Smooth muscle cell (in vitro differentiated cells): ENCODE data around the gene PDILT. TPM values are rescaled to one million over a fixed set of nuclear protein-coding genes. Genes with fewer than 3 reads are reported as not detected.

Experiments
- DNase-seq: peaks from one replicate; lab custom pipeline; 2025; ENCODE audit not compliant: unreplicated experiment; lab: John Stamatoyannopoulos, UW
- H2AFZ ChIP-seq: fragments of 200-600 bp; sonication (generic); 2 replicates; pipeline ENCODE4 v1.6.0; 2016; ENCODE audit warnings: antibody characterized with exemption, low read depth, mild to moderate bottlenecking
- H3F3A ChIP-seq: fragments of 200-600 bp; sonication (generic); 2 replicates; pipeline ENCODE4 v1.6.0; 2017; ENCODE audit warnings: antibody characterized with exemption, low read depth
- H3K27ac ChIP-seq: fragments of 200-600 bp; sonication (generic); 2 replicates; pipeline ENCODE4 v1.5.1; 2016; ENCODE audit warnings: low read depth, mild to moderate bottlenecking
- H3K27me3 ChIP-seq: fragments of 200-600 bp; sonication (generic); 2 replicates; pipeline ENCODE4 v1.6.1; 2016; ENCODE audit warnings: low read depth, mild to moderate bottlenecking
- H3K36me3 ChIP-seq: fragments of 200-600 bp; sonication (generic); 2 replicates; pipeline ENCODE4 v1.5.1; 2016; ENCODE audit warnings: low read depth
- H3K4me1 ChIP-seq: fragments of 200-600 bp; sonication (generic); 2 replicates; pipeline ENCODE4 v1.5.1; 2016; ENCODE audit warnings: low read depth
- H3K4me2 ChIP-seq: fragments of 200-600 bp; sonication (generic); 2 replicates; pipeline ENCODE4 v1.6.0; 2016; ENCODE audit warnings: mild to moderate bottlenecking
- H3K4me3 ChIP-seq: fragments of 200-600 bp; sonication (generic); 2 replicates; pipeline ENCODE4 v1.5.1; 2016; ENCODE audit warnings: mild to moderate bottlenecking
- H3K79me2 ChIP-seq: fragments of 200-600 bp; sonication (generic); 2 replicates; pipeline ENCODE4 v1.6.0; 2016; ENCODE audit warnings: low read depth, mild to moderate bottlenecking
- H3K9ac ChIP-seq: fragments of 200-600 bp; sonication (generic); 2 replicates; pipeline ENCODE4 v1.6.0; 2016; ENCODE audit warnings: low read depth
- H3K9me3 ChIP-seq: fragments of 200-600 bp; sonication (generic); replicated peaks from 2 replicates; pipeline ENCODE4 v1.5.1; 2016; ENCODE audit warnings: low read depth
- H4K20me1 ChIP-seq: fragments of 200-600 bp; sonication (generic); 2 replicates; pipeline ENCODE4 v1.6.0; 2016; ENCODE audit warnings: low read depth
- CTCF ChIP-seq: fragments of 200-600 bp; sonication (generic); IDR thresholded peaks from 2 replicates; pipeline ENCODE4 v1.5.1; 2017; ENCODE audit warnings: borderline replicate concordance, mild to moderate bottlenecking, antibody characterized with exemption; ENCODE audit not compliant: insufficient read depth, poor library complexity, severe bottlenecking
- WGBS: methylation state at CpG from one replicate; pipeline ENCODE4 v1.1.7; 2016; ENCODE audit warnings: low lambda C conversion rate; 5-methylcytosine and 5-hydroxymethylcytosine counted together
- polyA plus RNA-seq: library from polyadenylated mRNA; unstranded; fragments of >200 nt; fragmentation: Nextera tagmentation; extraction: Ambion mirVana; gene quantifications from 2 replicates; pipeline ENCODE4 v1.2.1, GENCODE V29; 2016
- total RNA-seq: library from RNA; depleted of rRNA; stranded (reverse); fragments of >200 nt; gene quantifications from 2 replicates; pipeline ENCODE4 v1.2.3, GENCODE V29; 2014

PDILT gene
- total and polyA plus RNA-seq, 2 experiments from 2014 or later, result not detected

GRCh38 chr16:20348365-20349185 lies 56.0 kb downstream of the PDILT start:
- Histone ChIP-seq H3K27ac (no peak overlapping the region), H3K9ac (no peak overlapping the region), H3K27me3 (no peaks in the 10 kb centered on the region), H4K20me1 (no peaks in the 10 kb centered on the region), H3K4me1 (no peaks in the 10 kb centered on the region), H3K4me3 (no peak overlapping the region), H3K79me2 (no peaks in the 10 kb centered on the region), H3K36me3 (no peaks in the 10 kb centered on the region), H3K9me3 (no peaks in the 10 kb centered on the region), H3K4me2 (no peak overlapping the region), H2AFZ (no peak overlapping the region), H3F3A (no peaks in the 10 kb centered on the region)
- no peak for TF ChIP-seq CTCF
- 91% methylated on average over 76 of the region's 77 CpGs for WGBS
- no peak for DNase-seq

GRCh38 chr16:20347666-20348364 lies 56.7 kb downstream of the PDILT start:
- H3K27ac ChIP-seq, result no peak overlapping the region
- no peaks in the 10 kb centered on the region for H3K79me2 ChIP-seq
- no peak for TF ChIP-seq CTCF
- H3K9me3 ChIP-seq, result no peaks in the 10 kb centered on the region
- H3F3A ChIP-seq, result no peaks in the 10 kb centered on the region
- H3K4me3 ChIP-seq, result no peak overlapping the region
- H3K4me1 ChIP-seq, result no peaks in the 10 kb centered on the region
- H3K4me2 ChIP-seq, result no peak overlapping the region
- H3K27me3 ChIP-seq, result no peaks in the 10 kb centered on the region
- whole genome bisulfite sequencing, result 78% methylated on average over 11 of the region's 12 CpGs
- H3K9ac ChIP-seq, result no peak overlapping the region
- no peaks in the 10 kb centered on the region for H4K20me1 ChIP-seq
- DNase-seq, result no peak
- no peak overlapping the region for H2AFZ ChIP-seq
- H3K36me3 ChIP-seq, result no peaks in the 10 kb centered on the region

- no peaks in the 10 kb centered on the region for H4K20me1 ChIP-seq
- no peaks in the 10 kb centered on the region for H3K36me3 ChIP-seq
- H2AFZ ChIP-seq, result no peak overlapping the region
- no peak overlapping the region for H3K4me3 ChIP-seq
- H3K9ac ChIP-seq, result no peak overlapping the region
- WGBS, result 90% methylated on average over 5 of the region's 5 CpGs
- H3K27ac ChIP-seq, result no peak overlapping the region
- H3K79me2 ChIP-seq, result no peaks in the 10 kb centered on the region
- no peaks in the 10 kb centered on the region for H3K9me3 ChIP-seq
- H3K27me3 ChIP-seq, result no peaks in the 10 kb centered on the region
- H3F3A ChIP-seq, result no peaks in the 10 kb centered on the region
- no peak for TF ChIP-seq CTCF
- no peak for DNase-seq
- no peaks in the 10 kb centered on the region for H3K4me1 ChIP-seq
- no peak overlapping the region for H3K4me2 ChIP-seq
Measured at GRCh38 chr16:20344611-20345010, 59.9 kb downstream of the PDILT start.
